ENCODE results near the gene OXSR1.

OXSR1 gene

GRCh38 chr3:38122712-38123290, 42.5 kb upstream of the OXSR1 start:
- Histone ChIP-seq H3K36me3 (ENCODE audit: control insufficient read depth in 4 of 4, insufficient read depth in 4 of 4, low read length in 3 of 4) (peaks cover 8 to 86% (median 59%) of the 10 kb centered on the region in 4 experiments), H3K27ac (ENCODE audit: insufficient read depth in 1 of 2, low read depth in 1 of 2, low read length in 2 of 2, poor library complexity in 1 of 2, severe bottlenecking in 2 of 2) (no peak overlapping the region), H3K9me3 (ENCODE audit: control extremely low read depth in 1 of 5, control insufficient read depth in 4 of 5, insufficient read depth in 2 of 5, low read depth in 1 of 5, low read length in 4 of 5) (no peaks in the 10 kb centered on the region), H3K27me3 (replicated peaks in 2 of 5; ENCODE audit: control insufficient read depth in 4 of 5, insufficient read depth in 5 of 5, low read length in 4 of 5) (no peaks in the 10 kb centered on the region), H3K4me1 (ENCODE audit: control extremely low read depth in 1 of 4, control insufficient read depth in 4 of 4, insufficient read depth in 4 of 4, low read length in 3 of 4) (no peaks in the 10 kb centered on the region), H3K4me3 (ENCODE audit: control insufficient read depth in 1 of 7, extremely low read depth in 1 of 7, insufficient read depth in 4 of 7, low read depth in 2 of 7, low read length in 6 of 7) (no peak overlapping the region)
- 96% methylated on average over 8 of the region's 9 CpGs for WGBS (ENCODE audit: insufficient coverage)
- ChIA-PET CTCF (interaction anchor here (6.2 kb wide), 1 partner anchor 14 kb away, joined by 39 read pairs; no protein-coding TSS in a partner anchor), POLR2A (no interaction called here)
- no peak for DNase-seq

- CTCF ChIA-PET, result interaction anchor here (1.1 to 2.1 kb wide), 2 partner anchors 40 to 222 kb away, joined by 3 to 4 read pairs; partner anchors contain the start of genes OXSR1 and XYLB
- no peak overlapping the region for H3K27ac ChIP-seq (ENCODE audit: insufficient read depth in 1 of 2, low read depth in 1 of 2, low read length in 2 of 2, poor library complexity in 1 of 2, severe bottlenecking in 2 of 2)
- no peaks in the 10 kb centered on the region for H3K27me3 ChIP-seq (replicated peaks in 2 of 5; ENCODE audit: control insufficient read depth in 4 of 5, insufficient read depth in 5 of 5, low read length in 4 of 5)
- H3K9me3 ChIP-seq (ENCODE audit: control extremely low read depth in 1 of 5, control insufficient read depth in 4 of 5, insufficient read depth in 2 of 5, low read depth in 1 of 5, low read length in 4 of 5), result no peaks in the 10 kb centered on the region
- DNase-seq, result no peak
- 96% methylated on average over 6 of the region's 7 CpGs for WGBS (ENCODE audit: insufficient coverage)
- POLR2A ChIA-PET, result no interaction called here
- no peaks in the 10 kb centered on the region for H3K4me1 ChIP-seq (ENCODE audit: control extremely low read depth in 1 of 4, control insufficient read depth in 4 of 4, insufficient read depth in 4 of 4, low read length in 3 of 4)
- peaks cover 12 to 93% (median 71%) of the 10 kb centered on the region in 4 experiments for H3K36me3 ChIP-seq (ENCODE audit: control insufficient read depth in 4 of 4, insufficient read depth in 4 of 4, low read length in 3 of 4)
- H3K4me3 ChIP-seq (ENCODE audit: control insufficient read depth in 1 of 7, extremely low read depth in 1 of 7, insufficient read depth in 4 of 7, low read depth in 2 of 7, low read length in 6 of 7), result no peak overlapping the region
These were observed 40.8 kb upstream of the OXSR1 start for GRCh38 chr3:38124324-38125122.

DNA sequence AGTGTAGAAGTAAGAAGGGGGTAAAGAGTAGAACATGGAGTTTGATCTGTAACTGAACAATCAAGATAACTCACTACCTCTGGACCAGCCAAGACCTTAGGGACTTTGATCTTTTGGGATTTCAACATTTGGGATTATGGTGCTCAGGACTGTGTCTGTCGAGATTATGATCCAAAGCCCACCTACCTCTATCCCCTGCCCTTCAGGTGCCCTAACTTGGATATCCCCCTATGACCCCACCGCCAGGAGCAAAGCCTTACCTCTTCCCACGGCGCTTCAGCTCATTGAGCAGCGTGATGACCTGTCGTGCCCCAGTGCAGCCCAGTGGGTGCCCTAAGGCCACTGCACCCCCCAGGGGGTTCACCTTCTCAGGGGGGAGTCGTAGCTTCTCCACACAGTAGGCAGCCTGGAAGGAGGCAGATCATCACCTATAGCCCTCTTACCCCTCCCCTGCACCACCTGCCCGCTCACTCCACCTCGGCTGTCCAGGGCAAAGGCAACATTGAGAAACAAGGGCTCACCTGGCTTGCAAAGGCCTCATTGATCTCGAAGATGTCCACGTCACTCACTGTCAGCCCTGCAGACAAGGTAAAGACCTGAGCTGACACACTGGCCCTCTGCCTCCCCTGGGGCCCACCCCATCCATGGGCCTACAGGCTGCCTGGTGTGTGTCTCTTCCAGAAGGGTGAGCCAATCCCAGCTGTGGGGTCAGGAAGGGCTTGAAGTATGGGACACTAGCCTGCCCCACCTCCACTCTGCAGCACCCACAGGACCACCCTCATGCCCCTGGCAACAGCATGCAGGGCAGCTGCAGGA, 39.8 kb upstream of the OXSR1 start:
- ChIA-PET POLR2A (interaction anchor here (0.7 kb wide), 1 partner anchor 207 kb away, joined by 3 read pairs; no protein-coding TSS in a partner anchor), CTCF (interaction anchor here (1.5 to 6.4 kb wide), 3 partner anchors 8 to 39 kb away, joined by 3 to 38 read pairs (median 4); partner anchors contain the start of gene OXSR1)
- 98% methylated on average over 9 of the region's 11 CpGs for WGBS (ENCODE audit: insufficient coverage)

GRCh38 chr3:38126121-38126892, 39.0 kb upstream of the OXSR1 start:
- peaks cover 12 to 94% (median 74%) of the 10 kb centered on the region in 4 experiments for H3K36me3 ChIP-seq (ENCODE audit: control insufficient read depth in 4 of 4, insufficient read depth in 4 of 4, low read length in 3 of 4)
- WGBS (ENCODE audit: insufficient coverage), result 94% methylated on average over 5 of the region's 6 CpGs
- no peak for DNase-seq
- H3K4me1 ChIP-seq (ENCODE audit: control extremely low read depth in 1 of 4, control insufficient read depth in 4 of 4, insufficient read depth in 4 of 4, low read length in 3 of 4), result no peaks in the 10 kb centered on the region
- H3K27me3 ChIP-seq (replicated peaks in 2 of 5; ENCODE audit: control insufficient read depth in 4 of 5, insufficient read depth in 5 of 5, low read length in 4 of 5), result no peaks in the 10 kb centered on the region
- H3K27ac ChIP-seq (ENCODE audit: insufficient read depth in 1 of 2, low read depth in 1 of 2, low read length in 2 of 2, poor library complexity in 1 of 2, severe bottlenecking in 2 of 2), result no peak overlapping the region
- H3K9me3 ChIP-seq (ENCODE audit: control extremely low read depth in 1 of 5, control insufficient read depth in 4 of 5, insufficient read depth in 2 of 5, low read depth in 1 of 5, low read length in 4 of 5), result no peaks in the 10 kb centered on the region
- ChIA-PET POLR2A (interaction anchor here (0.7 kb wide), 1 partner anchor 206 kb away, joined by 3 read pairs; no protein-coding TSS in a partner anchor), CTCF (interaction anchor here (0.9 to 6.4 kb wide), 4 partner anchors 9 to 39 kb away, joined by 3 to 38 read pairs (median 4); partner anchors contain the start of gene OXSR1)
- H3K4me3 ChIP-seq (ENCODE audit: control insufficient read depth in 1 of 7, extremely low read depth in 1 of 7, insufficient read depth in 4 of 7, low read depth in 2 of 7, low read length in 6 of 7), result no peak overlapping the region

More for the DNA sequence above, 39.8 kb upstream of the OXSR1 start:
- Histone ChIP-seq H3K9me3 (ENCODE audit: control extremely low read depth in 1 of 5, control insufficient read depth in 4 of 5, insufficient read depth in 2 of 5, low read depth in 1 of 5, low read length in 4 of 5) (no peaks in the 10 kb centered on the region), H3K27me3 (replicated peaks in 2 of 5; ENCODE audit: control insufficient read depth in 4 of 5, insufficient read depth in 5 of 5, low read length in 4 of 5) (no peaks in the 10 kb centered on the region), H3K27ac (ENCODE audit: insufficient read depth in 1 of 2, low read depth in 1 of 2, low read length in 2 of 2, poor library complexity in 1 of 2, severe bottlenecking in 2 of 2) (no peak overlapping the region), H3K36me3 (ENCODE audit: control insufficient read depth in 4 of 4, insufficient read depth in 4 of 4, low read length in 3 of 4) (peaks cover 12 to 94% (median 70%) of the 10 kb centered on the region in 4 experiments), H3K4me3 (ENCODE audit: control insufficient read depth in 1 of 7, extremely low read depth in 1 of 7, insufficient read depth in 4 of 7, low read depth in 2 of 7, low read length in 6 of 7) (no peak overlapping the region), H3K4me1 (ENCODE audit: control extremely low read depth in 1 of 4, control insufficient read depth in 4 of 4, insufficient read depth in 4 of 4, low read length in 3 of 4) (no peaks in the 10 kb centered on the region)
- no peak for DNase-seq

DNA sequence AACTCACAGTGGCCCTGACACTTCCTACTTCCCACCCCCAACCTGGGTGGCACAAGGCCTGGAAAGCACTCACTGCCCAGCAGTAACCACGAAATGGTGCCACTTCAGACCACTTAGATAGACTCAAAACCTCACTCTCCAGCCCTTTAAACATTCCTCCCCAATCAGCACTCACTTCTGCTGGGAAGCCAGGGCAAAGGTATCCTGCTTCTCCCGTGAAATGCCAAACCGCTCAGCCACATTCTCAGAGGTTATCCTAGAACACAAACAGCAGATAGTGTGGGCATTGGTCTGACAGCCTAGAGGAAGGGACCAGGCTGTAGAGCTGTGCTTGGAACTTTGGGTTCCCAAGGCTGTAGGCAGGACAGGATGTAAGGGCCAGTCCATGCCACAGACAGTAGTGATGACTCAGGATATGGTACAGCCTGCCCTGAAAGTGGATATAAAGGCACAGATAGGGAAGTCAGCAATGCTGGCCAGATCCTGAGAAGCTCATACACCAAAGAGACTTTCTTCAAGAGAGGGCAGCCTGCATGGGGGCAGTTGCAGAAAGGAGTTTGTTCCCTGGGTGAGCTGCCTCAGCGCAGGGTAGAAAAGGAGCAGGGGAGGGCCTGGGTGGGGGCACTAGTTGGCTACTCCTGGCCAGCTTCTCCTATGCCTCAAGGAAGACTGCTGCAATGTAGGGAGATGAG, 37.6 kb upstream of the OXSR1 start:
- H3K27ac ChIP-seq (ENCODE audit: insufficient read depth in 1 of 2, low read depth in 1 of 2, low read length in 2 of 2, poor library complexity in 1 of 2, severe bottlenecking in 2 of 2), result no peak overlapping the region
- H3K27me3 ChIP-seq (replicated peaks in 2 of 5; ENCODE audit: control insufficient read depth in 4 of 5, insufficient read depth in 5 of 5, low read length in 4 of 5), result no peaks in the 10 kb centered on the region
- H3K9me3 ChIP-seq (ENCODE audit: control extremely low read depth in 1 of 5, control insufficient read depth in 4 of 5, insufficient read depth in 2 of 5, low read depth in 1 of 5, low read length in 4 of 5), result no peaks in the 10 kb centered on the region
- H3K36me3 ChIP-seq (ENCODE audit: control insufficient read depth in 4 of 4, insufficient read depth in 4 of 4, low read length in 3 of 4), result peaks cover 14 to 94% (median 73%) of the 10 kb centered on the region in 4 experiments
- 96% methylated on average over 4 of the region's 4 CpGs for WGBS (ENCODE audit: insufficient coverage)
- no peak for DNase-seq
- ChIA-PET CTCF (interaction anchor here (0.6 to 6.4 kb wide), 4 partner anchors 10 to 219 kb away, joined by 3 to 38 read pairs (median 5); partner anchors contain the start of gene XYLB), POLR2A (no interaction called here)
- H3K4me3 ChIP-seq (ENCODE audit: control insufficient read depth in 1 of 7, extremely low read depth in 1 of 7, insufficient read depth in 4 of 7, low read depth in 2 of 7, low read length in 6 of 7), result no peak overlapping the region
- no peaks in the 10 kb centered on the region for H3K4me1 ChIP-seq (ENCODE audit: control extremely low read depth in 1 of 4, control insufficient read depth in 4 of 4, insufficient read depth in 4 of 4, low read length in 3 of 4)

GRCh38 chr3:38128303-38128655, 37.1 kb upstream of the OXSR1 start:
- H3K4me3 ChIP-seq (ENCODE audit: control insufficient read depth in 1 of 7, extremely low read depth in 1 of 7, insufficient read depth in 4 of 7, low read depth in 2 of 7, low read length in 6 of 7), result no peak overlapping the region
- H3K27me3 ChIP-seq (replicated peaks in 2 of 5; ENCODE audit: control insufficient read depth in 4 of 5, insufficient read depth in 5 of 5, low read length in 4 of 5), result no peaks in the 10 kb centered on the region
- peaks cover 14 to 94% (median 72%) of the 10 kb centered on the region in 4 experiments for H3K36me3 ChIP-seq (ENCODE audit: control insufficient read depth in 4 of 4, insufficient read depth in 4 of 4, low read length in 3 of 4)
- POLR2A ChIA-PET, result no interaction called here
- no peak overlapping the region for H3K27ac ChIP-seq (ENCODE audit: insufficient read depth in 1 of 2, low read depth in 1 of 2, low read length in 2 of 2, poor library complexity in 1 of 2, severe bottlenecking in 2 of 2)
- CTCF ChIA-PET, result interaction anchor here (1.0 to 6.4 kb wide), 5 partner anchors 11 to 352 kb away, joined by 3 to 38 read pairs (median 6); partner anchors contain the start of gene XYLB
- H3K4me1 ChIP-seq (ENCODE audit: control extremely low read depth in 1 of 4, control insufficient read depth in 4 of 4, insufficient read depth in 4 of 4, low read length in 3 of 4), result no peaks in the 10 kb centered on the region
- 100% methylated on average over 1 of the region's 1 CpG for WGBS (ENCODE audit: insufficient coverage)
- no peak for DNase-seq
- no peaks in the 10 kb centered on the region for H3K9me3 ChIP-seq (ENCODE audit: control extremely low read depth in 1 of 5, control insufficient read depth in 4 of 5, insufficient read depth in 2 of 5, low read depth in 1 of 5, low read length in 4 of 5)
